ENCODE data around the gene PANX2.

GRCh38 chr22:50129121-50129736 lies 41.3 kb upstream of the PANX2 start:
- TF ChIP-seq, protein P1, sequence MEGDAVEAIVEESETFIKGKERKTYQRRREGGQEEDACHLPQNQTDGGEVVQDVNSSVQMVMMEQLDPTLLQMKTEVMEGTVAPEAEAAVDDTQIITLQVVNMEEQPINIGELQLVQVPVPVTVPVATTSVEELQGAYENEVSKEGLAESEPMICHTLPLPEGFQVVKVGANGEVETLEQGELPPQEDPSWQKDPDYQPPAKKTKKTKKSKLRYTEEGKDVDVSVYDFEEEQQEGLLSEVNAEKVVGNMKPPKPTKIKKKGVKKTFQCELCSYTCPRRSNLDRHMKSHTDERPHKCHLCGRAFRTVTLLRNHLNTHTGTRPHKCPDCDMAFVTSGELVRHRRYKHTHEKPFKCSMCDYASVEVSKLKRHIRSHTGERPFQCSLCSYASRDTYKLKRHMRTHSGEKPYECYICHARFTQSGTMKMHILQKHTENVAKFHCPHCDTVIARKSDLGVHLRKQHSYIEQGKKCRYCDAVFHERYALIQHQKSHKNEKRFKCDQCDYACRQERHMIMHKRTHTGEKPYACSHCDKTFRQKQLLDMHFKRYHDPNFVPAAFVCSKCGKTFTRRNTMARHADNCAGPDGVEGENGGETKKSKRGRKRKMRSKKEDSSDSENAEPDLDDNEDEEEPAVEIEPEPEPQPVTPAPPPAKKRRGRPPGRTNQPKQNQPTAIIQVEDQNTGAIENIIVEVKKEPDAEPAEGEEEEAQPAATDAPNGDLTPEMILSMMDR (conservative IDR thresholded peaks at IDR 0.05; ENCODE audit: low read depth, low read length) = no peak
- TF ChIP-seq EZH2 (IDR thresholded peaks at IDR 0.05; ENCODE audit: low read length, unreplicated experiment) = no peak
